GM21529 (cell line): ENCODE measurements around the gene FAM229B.
"Not testable (repeated sequence)": the region's sequence is repeated elsewhere in the genome, so short reads cannot be mapped to it uniquely, and the experiment has no call there.

Experiments
- ATAC-seq: cut with Tn5 transposase; IDR thresholded peaks from one replicate; pipeline ENCODE4 v1.9.1; 2021; ENCODE audit not compliant: unreplicated experiment

The FAM229B gene, protein sequence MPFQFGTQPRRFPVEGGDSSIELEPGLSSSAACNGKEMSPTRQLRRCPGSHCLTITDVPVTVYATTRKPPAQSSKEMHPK

DNA sequence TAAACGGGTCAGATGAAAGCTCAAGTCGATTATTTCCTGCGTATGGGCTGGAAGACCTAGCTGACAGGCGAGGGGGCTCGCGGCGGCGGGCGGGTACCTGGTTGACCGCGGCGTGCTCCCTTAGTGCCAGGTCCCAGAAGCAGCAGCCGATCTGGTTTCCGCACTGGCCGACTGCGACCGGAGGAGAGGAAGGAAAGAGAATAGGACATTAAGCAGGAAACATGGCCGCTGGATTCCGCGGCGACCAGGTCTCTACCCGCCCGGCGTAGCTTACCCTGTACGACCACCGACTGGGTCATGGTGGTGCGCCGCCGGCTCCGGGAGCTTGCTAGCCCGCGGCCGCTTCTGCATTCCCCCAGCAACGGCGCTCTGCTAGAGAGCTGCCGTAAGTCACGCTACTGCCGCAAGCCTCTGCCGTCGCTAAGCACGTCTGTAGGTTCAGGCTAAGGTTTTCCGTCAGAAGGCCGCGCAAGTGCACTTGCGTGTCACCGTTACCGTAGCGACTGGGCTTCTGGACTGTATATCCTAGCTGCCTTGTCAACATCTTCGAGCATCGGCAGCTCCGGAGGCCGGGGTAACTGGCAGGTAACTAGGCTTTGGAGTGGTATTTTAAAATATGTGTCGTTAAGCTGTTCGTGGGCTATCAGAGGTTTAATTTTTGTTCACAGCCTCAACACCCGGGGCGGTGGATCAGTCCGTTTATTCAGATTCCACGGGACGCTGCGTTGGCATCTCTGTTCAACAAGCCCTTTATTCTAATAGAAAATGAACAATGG is at the start of gene FAM229B, which contains the start of gene TUBE1:
Gene FAM229B, plus strand, starts transcription at position 456 of the 776 bp plus-strand sequence. CDS start 11,693 bp downstream, outside the sequence.
Gene TUBE1, minus strand, starts transcription at position 347 of the 776 bp plus-strand sequence. Its CDS starts 48 bp downstream, at position 299.
- peak; percentile 95 for ATAC-seq

DNA sequence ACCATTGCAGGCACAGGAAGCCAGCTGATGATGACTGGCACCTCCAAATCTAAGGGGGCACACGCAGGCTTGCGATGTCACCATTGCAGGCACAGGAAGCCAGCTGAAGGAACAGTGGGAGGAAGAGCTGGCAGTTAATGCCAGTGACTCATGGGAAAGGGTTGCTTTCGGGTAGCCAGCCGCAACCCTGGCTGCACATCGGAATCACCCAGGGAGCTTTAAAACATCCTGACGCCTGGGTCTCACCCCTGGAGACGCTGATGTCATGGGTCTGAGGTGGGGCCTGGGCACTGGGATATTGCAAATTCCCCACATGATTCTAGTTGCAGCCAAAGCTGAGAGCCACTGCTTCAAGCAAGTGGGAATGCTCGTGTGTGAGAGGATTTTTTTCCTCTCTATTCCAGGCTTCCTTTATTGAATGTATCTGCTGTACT is 49.6 kb upstream of the FAM229B start:
- no peak for ATAC-seq

DNA sequence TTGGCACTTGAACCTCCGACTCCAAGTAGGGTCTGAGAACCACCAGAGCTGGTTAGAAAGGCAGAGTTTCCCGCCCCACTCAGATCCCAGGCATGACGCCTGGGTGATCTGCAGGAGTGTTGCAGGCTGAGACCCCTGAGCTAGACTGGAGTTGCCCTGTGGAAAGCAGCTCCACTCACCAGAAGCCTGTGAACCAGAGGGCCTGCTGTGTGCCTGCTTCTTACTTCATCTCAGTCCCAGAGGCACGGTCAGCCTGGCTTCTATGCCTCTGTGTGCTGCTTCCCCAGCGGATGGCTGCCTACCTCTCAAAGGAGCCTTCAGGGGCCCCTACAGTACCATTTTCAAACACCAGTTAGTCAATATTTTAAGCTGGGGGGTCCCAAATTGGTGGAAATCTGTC is 49.1 kb upstream of the FAM229B start:
- no peak for ATAC-seq

DNA sequence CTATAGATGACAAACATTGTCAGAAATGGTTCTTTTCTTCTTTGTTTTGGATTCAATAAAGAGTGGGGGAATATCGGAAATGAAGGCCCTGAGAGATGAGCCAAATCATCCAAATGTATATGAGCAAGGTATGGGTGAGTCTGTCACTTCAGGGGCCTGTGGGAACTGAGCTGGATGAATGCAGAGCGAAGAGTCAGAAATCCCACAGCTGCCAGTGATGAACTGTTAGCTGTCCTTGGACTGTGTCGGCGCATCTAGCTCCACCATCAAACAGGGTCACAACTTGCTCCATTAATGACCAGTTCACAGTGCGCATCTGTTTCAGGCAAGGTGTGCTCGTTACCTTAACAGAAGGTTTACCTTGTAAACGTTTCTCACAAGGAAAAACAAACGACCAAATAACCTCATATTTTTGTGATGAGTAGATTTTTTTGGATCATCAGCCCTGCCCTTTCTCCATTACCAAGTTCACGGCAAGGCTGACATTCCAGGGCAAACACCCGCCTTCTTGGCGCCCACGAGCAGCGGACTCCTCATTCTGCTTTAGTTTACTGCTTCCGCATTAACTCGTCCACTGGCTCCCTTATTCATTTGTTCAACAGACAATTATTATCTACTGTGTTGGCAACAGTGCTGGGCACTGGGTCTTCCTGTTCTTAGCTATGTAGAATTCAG is 48.5 kb upstream of the FAM229B start:
- ATAC-seq = no peak

DNA sequence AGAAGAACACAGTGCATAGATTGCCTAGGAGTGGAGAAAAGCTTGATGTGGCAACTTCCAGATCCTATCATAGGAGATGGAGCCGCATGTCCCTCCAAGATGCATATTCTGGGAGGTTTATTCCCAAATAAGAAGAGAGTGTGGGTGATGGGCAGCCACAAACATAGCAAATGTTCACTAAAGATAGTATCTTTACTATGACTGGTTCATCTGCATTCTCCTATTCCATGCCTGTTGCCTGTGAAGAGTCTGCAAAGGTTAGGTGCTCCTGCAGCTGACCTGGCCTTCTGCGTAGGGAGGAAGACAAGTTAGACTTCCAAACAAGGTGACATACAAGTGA is 48.0 kb upstream of the FAM229B start:
- ATAC-seq = no peak

DNA sequence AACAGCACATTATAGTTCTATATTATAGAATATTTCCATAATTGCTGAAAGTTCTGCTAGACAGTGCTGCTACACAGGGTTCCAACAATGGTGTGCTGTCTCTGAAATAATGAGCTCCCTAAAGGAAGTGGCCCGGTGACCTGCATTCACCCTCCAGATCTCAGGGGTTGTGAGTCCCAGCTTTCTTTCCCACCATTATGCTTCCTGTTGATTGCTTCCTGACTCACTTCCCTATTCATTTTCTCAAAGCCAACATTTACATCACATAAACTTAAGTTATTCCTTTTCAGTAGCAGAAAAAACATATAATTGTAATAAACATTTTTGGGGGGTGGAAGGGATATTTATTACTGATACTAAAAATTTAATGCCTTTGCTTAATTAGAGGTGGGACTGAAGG is 46.4 kb upstream of the FAM229B start:
- no peak for ATAC-seq

DNA sequence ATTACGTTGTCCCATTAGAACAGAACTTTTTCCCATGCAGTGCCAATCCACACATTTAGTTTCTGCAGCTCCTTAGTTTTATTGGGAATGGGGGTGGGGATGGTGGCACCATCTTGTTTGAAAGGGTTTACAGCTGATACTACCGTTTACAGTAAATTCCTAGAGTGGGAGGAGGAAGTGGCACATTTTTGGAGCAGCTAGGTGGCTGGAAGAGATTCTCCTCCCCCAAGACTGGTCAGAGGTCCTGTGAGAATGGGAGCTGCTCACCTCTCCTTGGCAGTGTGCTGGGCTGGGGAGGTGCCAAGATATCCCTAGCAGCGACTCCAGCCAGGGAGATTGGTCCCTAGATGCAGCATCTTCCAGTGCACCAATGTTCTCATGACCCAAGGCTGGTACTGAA is 45.9 kb upstream of the FAM229B start:
- no peak for ATAC-seq

DNA sequence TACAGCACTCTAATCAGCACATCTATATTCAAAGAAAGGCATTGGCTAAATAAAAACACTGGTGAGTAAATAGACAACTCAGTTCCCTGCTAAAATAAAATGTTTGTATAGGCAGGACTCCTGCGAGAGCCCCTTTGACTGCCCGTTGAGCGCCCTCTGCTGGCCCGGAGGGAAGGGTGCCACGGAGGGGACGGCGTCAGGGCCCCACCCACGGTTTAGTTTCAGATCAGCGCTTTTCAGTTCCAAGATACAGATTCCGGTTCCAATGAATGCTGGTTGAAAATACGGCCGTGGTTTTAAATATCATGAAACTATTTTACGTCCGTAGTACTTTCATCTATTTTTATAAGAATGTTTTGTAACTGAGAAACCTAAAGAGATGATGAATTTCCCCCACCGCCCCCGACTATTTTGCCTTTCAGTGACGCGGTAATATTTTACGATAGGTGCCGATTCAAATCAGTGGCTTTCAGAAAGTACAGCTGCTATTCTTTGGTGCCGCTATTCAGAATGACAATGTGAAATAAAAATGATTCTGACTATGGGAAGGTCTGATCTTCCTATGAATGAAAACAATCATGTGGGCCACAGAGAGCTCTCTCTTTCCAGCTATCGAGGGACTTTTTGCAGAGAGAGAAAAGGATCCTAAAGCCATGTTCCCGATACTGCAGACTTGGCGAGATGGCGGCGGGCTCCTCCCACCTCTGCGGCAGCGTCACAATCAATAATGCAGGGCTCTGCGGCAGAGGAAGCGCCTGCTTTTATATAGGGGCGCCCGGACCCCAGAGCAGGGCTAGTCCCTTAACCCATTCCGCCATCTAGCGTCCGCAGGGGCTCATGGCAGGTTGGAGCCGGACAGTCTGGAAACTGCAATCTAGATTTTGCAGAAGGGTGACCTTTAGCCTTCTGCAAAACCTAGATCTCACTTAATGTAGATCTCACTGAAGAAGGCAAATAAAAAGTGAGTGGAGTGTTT is 44.1 kb upstream of the FAM229B start:
- ATAC-seq = peak; percentile 87

DNA sequence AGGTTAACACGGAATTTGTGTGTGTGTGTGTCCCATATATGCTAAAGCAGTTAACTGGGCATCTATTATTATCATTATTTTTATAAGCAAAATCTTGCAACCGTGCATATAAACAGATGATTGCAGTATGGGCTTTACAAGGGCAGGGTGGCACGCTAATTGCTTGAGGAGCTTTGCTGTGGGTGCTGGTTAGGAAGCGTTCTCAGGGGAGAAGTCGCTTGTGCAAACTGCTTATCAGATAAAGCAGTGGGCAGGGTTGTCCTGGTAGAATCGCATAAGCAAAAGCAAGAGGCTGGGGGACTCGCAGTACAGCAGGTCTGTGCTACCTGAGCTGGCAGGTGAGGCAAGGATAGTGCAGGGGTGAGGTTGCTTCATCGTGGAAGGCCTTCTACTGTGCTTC is 43.2 kb upstream of the FAM229B start:
- no peak for ATAC-seq

DNA sequence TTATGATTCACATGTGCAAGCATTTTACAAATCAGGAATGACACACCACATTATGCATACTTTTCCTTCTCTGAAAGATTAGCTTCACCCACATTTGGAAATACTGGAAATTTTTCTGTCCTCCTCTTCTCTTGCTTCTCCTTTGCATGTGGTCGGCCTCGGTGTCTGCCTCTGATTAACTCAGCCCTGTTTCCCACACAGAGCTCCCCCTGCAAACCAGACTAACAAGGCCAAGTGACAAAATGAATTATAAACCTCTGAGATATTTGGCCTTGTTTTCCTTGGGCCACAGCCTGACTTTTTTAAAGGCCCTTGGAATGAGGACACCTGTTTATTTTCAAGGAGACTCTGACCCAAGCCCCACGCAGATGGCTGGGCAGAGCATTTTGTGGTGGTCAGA is 42.5 kb upstream of the FAM229B start:
- no peak for ATAC-seq

DNA sequence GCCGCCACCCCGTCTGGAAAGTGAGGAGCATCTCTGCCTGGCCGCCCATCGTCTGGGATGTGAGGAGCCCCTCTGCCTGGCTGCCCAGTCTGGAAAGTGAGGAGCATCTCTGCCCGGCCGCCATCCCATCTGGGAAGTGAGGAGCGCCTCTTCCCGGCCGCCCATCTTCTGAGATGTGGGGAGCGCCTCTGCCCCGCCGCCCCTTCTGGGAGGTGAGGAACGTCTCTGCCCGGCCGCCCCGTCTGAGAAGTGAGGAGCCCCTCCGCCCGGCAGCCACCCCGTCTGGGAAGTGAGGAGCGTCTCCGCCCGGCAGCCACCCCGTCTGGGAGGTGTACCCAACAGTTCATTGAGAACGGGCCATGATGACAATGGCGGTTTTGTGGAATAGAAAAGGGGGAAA is 39.9 kb upstream of the FAM229B start:
- ATAC-seq = not testable (repeated sequence)

DNA sequence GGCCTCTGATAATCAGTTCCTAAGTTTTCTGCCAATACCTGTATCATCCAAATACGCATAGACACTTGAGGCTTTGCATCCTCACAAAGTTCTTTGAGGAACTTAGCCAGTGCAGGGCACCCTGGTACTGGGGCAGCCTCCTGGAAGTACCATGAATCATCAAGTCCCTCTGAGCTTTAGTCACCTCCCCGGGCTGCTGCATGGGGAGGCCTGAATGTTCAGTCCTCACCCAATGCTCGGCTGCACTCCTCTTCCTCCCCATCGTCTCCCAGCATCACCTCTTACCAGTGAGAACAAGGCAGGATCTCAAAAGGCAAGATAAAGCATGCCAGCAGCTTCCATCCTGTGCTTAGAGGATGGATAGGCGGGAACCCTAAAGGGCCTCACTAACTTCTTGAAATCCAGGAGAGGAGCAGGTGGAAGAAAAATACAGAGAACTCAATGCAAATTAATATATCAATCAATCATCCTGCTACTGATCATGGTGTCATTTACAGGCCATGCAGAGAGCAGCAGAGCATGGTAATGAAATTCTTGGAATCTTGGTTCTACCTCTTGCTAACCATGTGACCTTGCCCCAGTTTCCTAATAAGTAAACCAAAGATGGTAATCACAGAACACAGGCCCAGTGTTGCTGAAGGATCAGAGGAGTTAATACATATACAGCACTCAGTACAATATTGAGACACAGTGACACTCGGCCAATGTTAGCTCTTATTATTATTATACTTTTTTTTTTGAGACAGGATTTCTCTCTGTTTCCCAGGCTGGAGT is 38.2 kb upstream of the FAM229B start:
- no peak for ATAC-seq

DNA sequence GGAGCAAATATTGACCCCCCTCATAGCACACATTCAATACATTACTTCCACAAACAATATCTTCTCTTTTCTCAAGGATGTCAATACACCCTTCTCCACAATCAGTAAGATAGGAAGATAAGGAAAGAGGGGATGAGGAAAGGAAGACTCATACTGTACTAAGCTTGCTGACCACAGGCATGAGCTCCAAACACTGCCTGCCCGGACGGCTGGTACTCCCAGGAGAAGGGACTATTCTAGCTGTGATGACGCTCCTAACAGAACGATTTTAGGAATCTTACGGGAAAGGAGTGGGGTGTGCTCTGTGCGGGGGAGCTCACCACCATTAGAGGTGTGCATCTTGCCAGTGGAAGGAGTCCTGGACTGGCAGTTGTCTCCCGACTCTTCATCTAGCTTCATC is 37.4 kb upstream of the FAM229B start:
- ATAC-seq = no peak

DNA sequence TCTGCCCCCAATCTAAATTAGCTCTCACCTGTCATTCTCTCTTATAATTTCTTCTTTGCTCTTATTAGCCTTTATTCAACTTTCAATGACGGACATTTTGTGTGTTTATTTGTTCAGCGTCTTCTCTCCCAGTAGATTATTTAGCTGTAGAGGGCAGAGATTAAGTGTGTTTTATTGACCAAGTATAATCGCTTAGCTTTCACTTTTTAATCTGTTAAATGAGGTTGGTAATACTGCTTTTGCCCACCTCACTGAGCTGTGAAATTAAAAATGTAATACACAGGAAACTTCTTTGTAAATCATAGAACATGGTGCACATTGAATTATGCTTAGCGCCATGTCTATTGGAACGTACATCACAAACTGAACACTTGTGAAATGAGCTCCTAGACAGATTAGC is 37.0 kb upstream of the FAM229B start:
- ATAC-seq = no peak

DNA sequence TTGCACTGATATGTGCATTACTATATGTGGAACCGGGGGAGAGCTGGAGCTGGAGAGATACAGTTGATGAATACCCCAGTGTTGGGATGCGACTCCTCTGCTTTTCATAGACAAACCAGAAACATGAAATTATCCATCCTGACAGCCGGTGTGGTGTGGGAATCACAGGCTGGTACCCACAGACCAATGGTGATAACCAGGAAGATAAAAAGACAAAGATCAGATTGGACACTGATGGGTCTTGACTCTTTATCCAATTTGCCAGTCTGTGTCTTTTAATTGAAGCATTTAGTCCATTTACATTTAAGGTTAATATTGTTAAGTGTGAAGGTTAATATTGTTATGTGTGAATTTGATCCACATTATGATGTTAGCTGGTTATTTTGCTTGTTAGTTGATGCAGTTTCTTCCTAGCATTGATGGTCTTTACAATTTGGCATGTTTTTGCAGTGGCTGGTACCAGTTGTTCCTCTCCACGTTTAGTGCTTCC is 36.1 kb upstream of the FAM229B start:
- not testable (repeated sequence) for ATAC-seq

DNA sequence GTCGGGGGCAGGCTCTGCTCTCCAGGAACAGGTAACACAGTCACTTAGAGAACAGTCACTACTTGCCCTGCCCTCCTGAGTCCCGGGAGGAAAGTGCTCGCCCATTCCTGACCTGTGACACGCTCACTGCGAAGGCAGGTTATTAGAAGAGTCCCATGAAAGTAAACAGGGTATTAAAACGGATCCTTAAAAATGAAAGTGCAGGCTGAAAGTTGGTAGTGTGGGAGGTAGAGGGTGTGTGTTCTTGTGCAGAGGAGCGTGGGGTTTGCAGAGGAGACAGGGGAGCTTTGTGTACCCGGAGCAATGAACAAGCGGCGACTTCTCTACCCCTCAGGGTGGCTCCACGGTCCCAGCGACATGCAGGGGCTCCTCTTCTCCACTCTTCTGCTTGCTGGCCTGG is 33.4 kb upstream of the FAM229B start, which contains the start of gene CCN6:
Gene CCN6, plus strand, starts transcription at position 104 of the 400 bp plus-strand sequence. Its CDS starts 254 bp downstream, at position 358.
- no peak for ATAC-seq

DNA sequence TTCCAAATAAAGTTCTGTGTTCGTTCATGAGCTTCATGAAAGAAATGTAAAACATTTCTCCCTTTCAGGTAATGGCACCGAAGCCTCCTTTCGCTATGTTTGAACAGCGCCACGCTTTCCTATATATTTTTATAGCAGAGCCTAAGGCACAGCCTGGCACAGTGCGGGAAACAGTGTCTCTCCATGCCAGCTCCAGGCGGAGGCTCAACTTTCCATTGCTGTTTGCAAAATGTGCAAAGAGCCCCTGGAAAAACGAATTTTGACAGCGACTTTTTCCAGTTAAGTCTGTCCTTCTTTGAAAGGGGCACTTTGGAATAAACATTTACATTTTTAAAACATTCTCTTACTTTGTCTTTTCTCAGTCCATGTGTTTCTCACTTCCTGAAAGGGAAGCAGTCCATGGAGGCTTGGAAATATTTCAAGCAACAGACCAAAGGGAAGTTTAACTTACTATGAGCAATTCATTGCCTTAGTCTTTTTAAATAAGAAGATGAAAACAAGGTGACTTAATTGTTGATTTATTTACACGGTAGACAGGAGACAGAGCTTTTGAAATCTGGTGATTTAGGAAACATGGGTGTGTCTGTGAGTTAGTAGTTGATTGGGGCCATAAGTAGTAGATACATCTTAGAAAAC is 32.7 kb upstream of the FAM229B start:
- no peak for ATAC-seq

DNA sequence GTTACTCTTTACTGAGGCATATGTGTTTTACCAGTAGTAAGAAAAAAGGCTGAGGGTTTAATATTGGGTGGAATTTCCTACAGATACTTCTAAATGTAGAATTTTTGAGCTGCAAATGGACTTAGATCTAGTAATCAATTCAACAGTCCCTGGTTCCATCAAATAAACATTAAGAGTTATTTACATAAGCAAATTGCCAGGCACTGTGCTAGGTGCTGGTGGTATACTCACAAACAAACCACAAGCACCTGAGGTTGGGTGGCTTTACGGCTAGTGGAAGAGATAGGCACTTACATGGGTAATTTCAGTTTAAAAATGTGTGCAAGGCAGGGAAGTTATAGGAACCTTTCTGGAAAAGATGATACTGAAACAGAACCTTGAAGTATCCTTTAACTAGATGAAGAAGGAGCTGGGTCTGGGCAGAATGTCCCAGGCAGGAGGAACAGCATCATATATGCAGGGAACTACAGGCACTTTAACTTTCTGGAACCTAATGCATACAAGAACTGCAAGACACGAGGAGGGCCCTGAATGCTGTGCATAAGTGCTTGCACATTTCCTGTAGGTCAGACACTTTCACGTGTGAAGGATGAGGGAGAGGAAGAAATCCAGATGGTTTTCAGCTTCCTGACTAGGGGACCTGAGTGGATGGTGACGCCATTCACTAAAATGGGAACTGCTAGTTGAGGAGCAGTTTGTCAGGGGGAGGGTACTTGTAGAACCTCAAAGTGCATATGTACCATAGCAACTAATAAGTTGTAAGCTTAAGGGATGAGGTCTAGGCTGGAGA is 29.0 kb upstream of the FAM229B start:
- ATAC-seq = no peak

DNA sequence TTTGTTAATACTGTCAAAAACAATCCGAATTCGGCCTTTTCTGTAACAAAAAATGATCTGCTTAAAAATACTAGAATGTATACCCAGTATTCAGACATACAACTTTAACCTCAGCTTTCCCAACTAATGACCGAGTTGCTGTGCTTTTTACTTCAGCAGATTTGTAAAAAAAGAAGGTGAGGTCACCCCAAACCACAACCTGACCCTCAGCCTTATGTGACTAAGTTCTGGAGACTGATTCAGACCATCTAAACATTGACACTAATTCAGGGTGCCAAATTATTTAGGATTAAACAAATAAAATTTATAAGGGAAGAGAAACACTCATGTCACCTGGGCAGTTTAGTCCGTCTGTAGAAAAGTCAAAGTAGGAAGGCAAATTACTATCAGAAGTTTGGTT is 25.8 kb upstream of the FAM229B start:
- no peak for ATAC-seq
